Activated naive CD8-positive, alpha-beta T cell (primary cell): Measurements from ENCODE around the gene PDK2.
"Not testable (repeated sequence)": the region's sequence is repeated elsewhere in the genome, so short reads cannot be mapped to it uniquely, and the experiment has no call there.

Source experiments
- H3K27ac Mint-ChIP-seq: one replicate; pipeline ENCODE4 v1.8.0; 2021; ENCODE audit warnings: mixed read lengths
- H3K27me3 Mint-ChIP-seq: one replicate; pipeline ENCODE4 v1.8.0; 2021; ENCODE audit warnings: mixed read lengths
- H3K36me3 Mint-ChIP-seq: one replicate; pipeline ENCODE4 v1.8.0; 2021; ENCODE audit warnings: mixed read lengths
- H3K4me1 Mint-ChIP-seq: one replicate; pipeline ENCODE4 v1.8.0; 2021; ENCODE audit warnings: low read depth, mixed read lengths
- H3K4me3 Mint-ChIP-seq: one replicate; pipeline ENCODE4 v1.8.0; 2021; ENCODE audit warnings: mild to moderate bottlenecking, mixed read lengths
- H3K9me3 Mint-ChIP-seq: one replicate; pipeline ENCODE4 v1.8.0; 2021; ENCODE audit warnings: low read depth, mixed read lengths

The PDK2 gene

GRCh38 chr17:50055055-50055425 is 40.1 kb upstream of the PDK2 start:
- Mint-ChIP-seq H3K27me3 (no peaks in the 10 kb centered on the region), H3K36me3 (no peaks in the 10 kb centered on the region), H3K9me3 (no peaks in the 10 kb centered on the region), H3K4me3 (peak overlapping the region; percentile 86), H3K4me1 (peaks cover 27% of the 10 kb centered on the region), H3K27ac (peak overlapping the region; percentile 54)

- H3K4me3 Mint-ChIP-seq, result peak within 1 kb of the TSS; percentile 86
- no peaks in the 10 kb centered on the region for H3K9me3 Mint-ChIP-seq
- peaks cover 25% of the 10 kb centered on the region for H3K4me1 Mint-ChIP-seq
- no peaks in the 10 kb centered on the region for H3K36me3 Mint-ChIP-seq
- H3K27me3 Mint-ChIP-seq, result no peaks in the 10 kb centered on the region
- H3K27ac Mint-ChIP-seq, result peak within 1 kb of the TSS; percentile 54
These were observed 39.5 kb upstream of the PDK2 start, which contains the start of gene ITGA3 for GRCh38 chr17:50055426-50056216. Gene ITGA3 (plus strand): TSS chr17:50056110. CDS start chr17:50056440, 330 bp downstream.

GRCh38 chr17:50056217-50056960 is 38.8 kb upstream of the PDK2 start:
- Mint-ChIP-seq H3K27me3 (no peaks in the 10 kb centered on the region), H3K4me3 (peak overlapping the region; percentile 86), H3K9me3 (no peaks in the 10 kb centered on the region), H3K27ac (no peak overlapping the region), H3K36me3 (no peaks in the 10 kb centered on the region), H3K4me1 (peaks cover 18% of the 10 kb centered on the region)

GRCh38 chr17:50056961-50057330 is 38.2 kb upstream of the PDK2 start:
- Mint-ChIP-seq H3K4me3 (peak overlapping the region; percentile 86), H3K9me3 (no peaks in the 10 kb centered on the region), H3K36me3 (no peaks in the 10 kb centered on the region), H3K27ac (no peak overlapping the region), H3K27me3 (no peaks in the 10 kb centered on the region), H3K4me1 (peaks cover 15% of the 10 kb centered on the region)

GRCh38 chr17:50057521-50057991 is 37.6 kb upstream of the PDK2 start:
- no peaks in the 10 kb centered on the region for H3K9me3 Mint-ChIP-seq
- H3K36me3 Mint-ChIP-seq, result no peaks in the 10 kb centered on the region
- peak overlapping the region; percentile 86 for H3K4me3 Mint-ChIP-seq
- H3K27ac Mint-ChIP-seq, result peak overlapping the region; percentile 24
- no peaks in the 10 kb centered on the region for H3K27me3 Mint-ChIP-seq
- peaks cover 15% of the 10 kb centered on the region for H3K4me1 Mint-ChIP-seq

- Mint-ChIP-seq H3K27me3 (no peaks in the 10 kb centered on the region), H3K36me3 (no peaks in the 10 kb centered on the region), H3K9me3 (no peaks in the 10 kb centered on the region), H3K4me1 (peaks cover 15% of the 10 kb centered on the region), H3K4me3 (no peak overlapping the region), H3K27ac (no peak overlapping the region)
These were observed 36.7 kb upstream of the PDK2 start for GRCh38 chr17:50058296-50058953.

- H3K9me3 Mint-ChIP-seq, result no peaks in the 10 kb centered on the region
- H3K36me3 Mint-ChIP-seq, result no peaks in the 10 kb centered on the region
- H3K27me3 Mint-ChIP-seq, result no peaks in the 10 kb centered on the region
- peaks cover 15% of the 10 kb centered on the region for H3K4me1 Mint-ChIP-seq
- H3K4me3 Mint-ChIP-seq, result no peak overlapping the region
- H3K27ac Mint-ChIP-seq, result no peak overlapping the region
These were observed 35.9 kb upstream of the PDK2 start for GRCh38 chr17:50059256-50059655.

- Mint-ChIP-seq H3K27me3 (no peaks in the 10 kb centered on the region), H3K9me3 (no peaks in the 10 kb centered on the region), H3K4me1 (peaks cover 15% of the 10 kb centered on the region), H3K4me3 (no peak overlapping the region), H3K36me3 (no peaks in the 10 kb centered on the region), H3K27ac (no peak overlapping the region)
These were observed 35.3 kb upstream of the PDK2 start for GRCh38 chr17:50059759-50060273.

GRCh38 chr17:50060951-50061712 is 34.0 kb upstream of the PDK2 start:
- Mint-ChIP-seq H3K27ac (no peak overlapping the region), H3K4me3 (no peak overlapping the region), H3K4me1 (peaks cover 10% of the 10 kb centered on the region), H3K27me3 (no peaks in the 10 kb centered on the region), H3K9me3 (no peaks in the 10 kb centered on the region), H3K36me3 (no peaks in the 10 kb centered on the region)

- H3K36me3 Mint-ChIP-seq, H3K4me3 Mint-ChIP-seq, H3K4me1 Mint-ChIP-seq, H3K27ac Mint-ChIP-seq, H3K9me3 Mint-ChIP-seq, H3K27me3 Mint-ChIP-seq: not testable (repeated sequence)
These were observed 33.5 kb upstream of the PDK2 start for GRCh38 chr17:50061713-50062045.

- Mint-ChIP-seq H3K27ac (no peak overlapping the region), H3K27me3 (no peaks in the 10 kb centered on the region), H3K36me3 (no peaks in the 10 kb centered on the region), H3K4me3 (no peak overlapping the region), H3K4me1 (peaks cover 5% of the 10 kb centered on the region), H3K9me3 (no peaks in the 10 kb centered on the region)
These were observed 32.6 kb upstream of the PDK2 start for GRCh38 chr17:50062293-50063243.

GRCh38 chr17:50063561-50064252 is 31.4 kb upstream of the PDK2 start:
- Mint-ChIP-seq H3K27ac (no peak overlapping the region), H3K4me3 (no peak overlapping the region), H3K9me3 (no peaks in the 10 kb centered on the region), H3K36me3 (peaks cover 2% of the 10 kb centered on the region), H3K4me1 (no peaks in the 10 kb centered on the region), H3K27me3 (no peaks in the 10 kb centered on the region)

- Mint-ChIP-seq H3K9me3 (no peaks in the 10 kb centered on the region), H3K27ac (no peak overlapping the region), H3K36me3 (peaks cover 2% of the 10 kb centered on the region), H3K4me1 (no peaks in the 10 kb centered on the region), H3K27me3 (no peaks in the 10 kb centered on the region), H3K4me3 (no peak overlapping the region)
These were observed 30.7 kb upstream of the PDK2 start for GRCh38 chr17:50064253-50065001.
